GM12878 (cell line): Measurements from ENCODE around the gene KCTD17. TPM values are rescaled to one million over a fixed set of nuclear protein-coding genes. Genes with fewer than 3 reads are reported as not detected.

Source experiments
- ATAC-seq: fragments of 200-7000 bp; cut with Tn5 transposase; 3 replicates; pipeline ENCODE4 v1.9.1; 2020; ENCODE audit warnings: mild to moderate bottlenecking, moderate library complexity
- BruUV-seq: library from RNA; stranded (reverse); fragments of 400-500 nt; replicated peaks from 2 replicates; lab custom pipeline; 2021; lab: Mats Ljungman, UMichigan
- CTCF ChIA-PET: fragments of 300-600 bp; sonication (Branson Sonifier 250); formaldehyde crosslinking; extraction: SDS; loops from one replicate; lab custom pipeline; 2021; ENCODE audit warnings: inconsistent platforms; lab: Yijun Ruan, JAX
- POLR2A ChIA-PET: fragments of 350-600 bp; formaldehyde crosslinking; extraction: SDS; loops from one replicate; lab custom pipeline; 2021; ENCODE audit warnings: inconsistent platforms; lab: Charles Lee
- RAD21 ChIA-PET: fragments of 300-600 bp; sonication (Branson Sonifier 250); formaldehyde crosslinking; loops from one replicate; lab custom pipeline; 2023; ENCODE audit warnings: antibody characterized with exemption; ENCODE audit not compliant: unreplicated experiment; lab: Charles Lee
- SMC1A ChIA-PET: fragments of 300-600 bp; sonication (Branson Sonifier 250); formaldehyde crosslinking; loops from one replicate; lab custom pipeline; 2023; ENCODE audit not compliant: unreplicated experiment, uncharacterized antibody; lab: Charles Lee
- DNase-seq: peaks from one replicate; pipeline ENCODE4 v3.0.0-alpha.2; 2011; ENCODE audit warnings: low read depth, low spot score
- FAIRE-seq: peaks from 3 replicates; lab custom pipeline; 2011; peaks lifted over from hg19 to GRCh38; lab: Jason Lieb, UNC
- H2AFZ ChIP-seq: 2 replicates; pipeline ENCODE4 v1.6.0; 2011; ENCODE audit warnings: low read depth, low read length, control low read depth; ENCODE audit not compliant: control insufficient read depth
- H3K27ac ChIP-seq: 2 replicates; pipeline ENCODE4 v1.5.1; 2011; ENCODE audit warnings: control low read depth; ENCODE audit not compliant: control insufficient read depth, insufficient read depth
- H3K27me3 ChIP-seq, 2 experiments: replicated peaks in 1 of 2; 2 replicates each; pipeline versions ENCODE4 v1.6.0 to v1.6.1; 2011; ENCODE audit warnings: low read length in 1 of 2; ENCODE audit not compliant: control insufficient read depth in 2 of 2, insufficient read depth in 2 of 2
- H3K36me3 ChIP-seq, 2 experiments: 2 replicates each; pipeline ENCODE4 v1.5.1; 2011; ENCODE audit warnings: low read length in 1 of 2; ENCODE audit not compliant: control insufficient read depth in 2 of 2, insufficient read depth in 2 of 2
- H3K4me1 ChIP-seq: 2 replicates; pipeline ENCODE4 v1.6.1; 2011; ENCODE audit warnings: mild to moderate bottlenecking, low read length, moderate library complexity, mixed read lengths; ENCODE audit not compliant: control insufficient read depth, insufficient read depth
- H3K4me2 ChIP-seq: 2 replicates; pipeline ENCODE4 v1.6.0; 2011; ENCODE audit warnings: control low read depth; ENCODE audit not compliant: control insufficient read depth, insufficient read depth
- H3K4me3 ChIP-seq: fragments of 200-600 bp; sonication (generic); 2 replicates; pipeline ENCODE4 v1.5.1; 2016
- H3K79me2 ChIP-seq: 2 replicates; pipeline ENCODE4 v1.6.0; 2011; ENCODE audit warnings: low read length; ENCODE audit not compliant: control insufficient read depth, insufficient read depth
- H3K9ac ChIP-seq: 2 replicates; pipeline ENCODE4 v1.8.0; 2011; ENCODE audit warnings: low read length, control low read depth, mixed read lengths; ENCODE audit not compliant: control insufficient read depth, insufficient read depth
- H3K9me3 ChIP-seq: replicated peaks from 3 replicates; pipeline ENCODE4 v1.5.1; 2011; ENCODE audit warnings: mild to moderate bottlenecking, low read length; ENCODE audit not compliant: control insufficient read depth, insufficient read depth
- H4K20me1 ChIP-seq: 2 replicates; pipeline ENCODE4 v1.6.0; 2011; ENCODE audit not compliant: control insufficient read depth, insufficient read depth
- BCLAF1 ChIP-seq: fragments of 450-650 bp; IDR thresholded peaks from 2 replicates; pipeline ENCODE4 v1.6.1; 2017; ENCODE audit warnings: antibody characterized with exemption, mild to moderate bottlenecking, moderate library complexity
- CEBPB ChIP-seq, 2 experiments: fragments of 150-350 bp in 1 of 2; IDR thresholded peaks; 2 replicates each; pipeline ENCODE4 v1.6.1; 2012 to 2014; ENCODE audit warnings: low read depth in 2 of 2, low read length in 2 of 2, borderline replicate concordance in 1 of 2, inconsistent platforms in 1 of 2
- CREB1 ChIP-seq: IDR thresholded peaks from 2 replicates; pipeline ENCODE4 v1.6.1; 2012; ENCODE audit warnings: low read depth, mild to moderate bottlenecking, inconsistent platforms
- HDAC6 ChIP-seq: fragments of 200-600 bp; sonication (generic); IDR thresholded peaks from one replicate; pipeline ENCODE4 v1.8.0; 2017; ENCODE audit warnings: antibody characterized with exemption; ENCODE audit not compliant: unreplicated experiment
- MEF2A ChIP-seq: IDR thresholded peaks from 2 replicates; pipeline ENCODE4 v1.6.1; 2011; ENCODE audit warnings: low read depth, mild to moderate bottlenecking, low read length, moderate library complexity; ENCODE audit not compliant: insufficient read depth
- NFXL1 ChIP-seq: fragments of 450-650 bp; IDR thresholded peaks from 2 replicates; pipeline ENCODE4 v1.6.1; 2017; ENCODE audit warnings: antibody characterized with exemption, mild to moderate bottlenecking, borderline replicate concordance
- NKRF ChIP-seq: fragments of 450-650 bp; conservative IDR thresholded peaks from 2 replicates; pipeline ENCODE4 v1.6.1; 2017; ENCODE audit warnings: mild to moderate bottlenecking, moderate library complexity
- PKNOX1 ChIP-seq: fragments of 450-650 bp; IDR thresholded peaks from 2 replicates; pipeline ENCODE4 v1.6.1; 2016; ENCODE audit warnings: mild to moderate bottlenecking
- REST ChIP-seq: IDR thresholded peaks from 2 replicates; pipeline ENCODE4 v1.6.1; 2012; ENCODE audit warnings: mild to moderate bottlenecking, low read depth, low read length
- WGBS: methylation state at CpG from one replicate; pipeline ENCODE4 v1.1.6; 2016; ENCODE audit warnings: low lambda C conversion rate; ENCODE audit not compliant: insufficient replicate concordance, insufficient coverage; ENCODE audit errors: missing lambda C conversion rate; 5-methylcytosine and 5-hydroxymethylcytosine counted together
- in situ Hi-C: fragments of 300-500 bp; cut with MboI; formaldehyde crosslinking; loops from 9 replicates; pipeline ENCODE4 v1.14.3; 2018; ENCODE audit warnings: mixed read lengths
- intact Hi-C: fragments of 100-400 bp; cut with micrococcal nuclease; formaldehyde crosslinking; loops from one replicate; pipeline ENCODE4 v1.14.2; 2022; ENCODE audit not compliant: unreplicated experiment
- polyA plus RNA-seq, 11 experiments: library from polyadenylated mRNA; depleted of rRNA in 4 of 11; unstranded in 6 of 11; stranded (reverse) in 5 of 11; fragments of >200 nt; fragmentation: Nextera tagmentation in 4 of 11; fragmentation: Illumina TruSeq in 1 of 11; extraction: Ambion mirVana in 4 of 11; extraction: Trizol in 1 of 11; gene quantifications; 1 replicate in 1 of 11; 2 replicates in 10 of 11; pipeline versions ENCODE4 v1.2.1 to v1.2.3, GENCODE V29; 2011 to 2016; ENCODE audit warnings: inconsistent platforms in 2 of 11, missing spikeins in 2 of 11, low read depth in 1 of 11
- total RNA-seq, 4 experiments: library from RNA; depleted of rRNA in 3 of 4; stranded (reverse); fragments of >200 nt in 3 of 4; fragmentation: Illumina TruSeq in 1 of 4; extraction: Trizol in 1 of 4; gene quantifications; 2 replicates each; pipeline versions ENCODE4 v1.2.1 to v1.2.3, GENCODE V29; 2013 to 2021

Gene KCTD17
- total and polyA plus RNA-seq, 10 of the 15 experiments (the other 5 are each of a cell fraction or from before 2014, with no cell fraction given): 0.16 to 18.4 (median 10.1) TPM; not detected in 1

GRCh38 chr22:37009490-37009889 lies 42.1 kb upstream of the KCTD17 start (continued):
- TF ChIP-seq BCLAF1: no peak
- no peak for TF ChIP-seq NFXL1
- TF ChIP-seq HDAC6: no peak

- H3K79me2 ChIP-seq: no peaks in the 10 kb centered on the region
- H3K9ac ChIP-seq: no peak overlapping the region
- DNase-seq (no peak), FAIRE-seq (no peak), ATAC-seq (no peak)
- ChIA-PET SMC1A (no interaction called here), CTCF (no interaction called here), POLR2A (no interaction called here), RAD21 (no interaction called here)
- BruUV-seq: no TSS peak
- H3K4me2 ChIP-seq: no peak overlapping the region
- H2AFZ ChIP-seq: no peak overlapping the region
- WGBS: 0% methylated on average over 4 of the region's 4 CpGs
- H3K27ac ChIP-seq: no peak overlapping the region
- in situ Hi-C loops (no loop called here), intact Hi-C loops (no loop called here)
- H3K36me3 ChIP-seq: no peaks in the 10 kb centered on the region
- no peak overlapping the region for H3K4me3 ChIP-seq
- H3K9me3 ChIP-seq: no peaks in the 10 kb centered on the region
- no peaks in the 10 kb centered on the region for H3K4me1 ChIP-seq
- peaks cover 0 to 2% of the 10 kb centered on the region in 2 experiments; a peak in 1 of 4 replicates for H3K27me3 ChIP-seq
- no peaks in the 10 kb centered on the region; the same call in 1 of the 2 replicates for H4K20me1 ChIP-seq
- TF ChIP-seq CREB1 (no peak), REST (no peak), NKRF (no peak), BCLAF1 (no peak), PKNOX1 (no peak), CEBPB (IDR thresholded peaks at IDR 0.05; ENCODE audit: borderline replicate concordance in 1 of 2, low read depth in 2 of 2, low read length in 2 of 2) (no peak), MEF2A (no peak)
These were observed 41.4 kb upstream of the KCTD17 start for GRCh38 chr22:37010174-37010573.
